Fibroblast of gingiva (primary cell): Measurements from ENCODE around the gene CD37.
A peak's percentile ranks its signal among the peaks of the same experiment; 100 is the strongest.
"Not testable (repeated sequence)": the region's sequence is repeated elsewhere in the genome, so short reads cannot be mapped to it uniquely, and the experiment has no call there.

ENCODE experiments used
- DNase-seq: peaks from one replicate; pipeline ENCODE4 v3.0.0-alpha.2; 2011; ENCODE audit warnings: low read depth

CD37 gene

DNA sequence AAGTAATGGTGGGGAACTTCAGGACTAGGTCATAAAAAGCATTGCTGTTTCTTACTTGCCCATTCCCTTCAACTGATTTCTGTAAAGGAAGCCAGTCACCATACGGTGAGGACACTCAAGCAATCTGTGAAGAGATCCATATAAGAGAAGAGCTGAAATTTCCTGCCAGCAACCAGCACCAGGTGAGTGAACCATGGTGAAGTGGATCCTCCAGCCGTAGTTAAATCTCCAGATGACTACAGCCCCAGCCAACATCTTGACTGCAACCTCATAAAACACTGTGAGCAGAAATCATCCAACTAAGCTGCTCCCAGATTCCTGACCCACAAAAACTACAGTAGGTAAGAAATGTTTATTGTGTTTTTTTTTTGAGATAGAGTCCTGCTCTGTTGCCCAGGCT is 6.5 kb upstream of the CD37 start:
- DNase-seq: no peak

DNA sequence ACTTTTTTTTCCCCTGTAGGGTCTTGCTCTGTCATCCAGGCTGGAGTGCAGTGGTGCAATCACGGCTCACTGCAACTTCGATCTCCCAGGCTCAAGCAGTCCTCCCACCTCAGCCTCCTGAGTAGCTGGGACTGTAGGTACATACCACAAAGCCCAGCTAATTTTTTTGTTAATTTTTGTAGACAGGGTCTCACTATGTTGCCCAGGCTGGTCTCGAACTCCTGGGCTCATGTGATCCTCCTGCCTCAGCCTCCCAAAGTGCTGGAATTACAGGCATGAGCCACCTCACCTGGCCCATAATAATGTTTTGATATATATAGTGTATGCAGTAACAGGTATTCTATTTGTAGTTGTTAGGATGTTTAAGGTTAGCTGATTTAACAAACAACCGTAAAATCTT is 4.0 kb upstream of the CD37 start:
- DNase-seq: not testable (repeated sequence)

DNA sequence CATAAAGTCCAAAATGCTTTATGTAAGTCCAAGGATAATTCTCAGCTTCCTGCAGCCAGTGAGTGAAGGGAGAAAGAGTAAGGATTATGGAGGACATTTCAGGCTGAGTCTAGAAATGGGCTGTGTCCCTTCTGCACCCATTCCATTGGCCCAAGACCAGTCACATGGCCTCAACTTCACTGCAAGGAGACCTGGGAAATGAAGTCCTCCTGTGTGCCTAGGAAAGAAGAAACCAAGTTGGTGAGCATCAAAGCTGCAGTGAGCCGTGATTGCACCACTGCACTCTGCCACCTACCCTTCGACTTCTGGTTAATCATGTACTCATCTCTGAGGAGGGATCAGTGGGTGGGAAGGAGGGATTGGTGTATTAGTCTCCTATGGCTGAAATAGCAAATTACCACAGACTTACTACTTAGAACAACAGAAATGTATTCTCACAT is 3.6 kb upstream of the CD37 start:
- peak; percentile 31 for DNase-seq

DNA sequence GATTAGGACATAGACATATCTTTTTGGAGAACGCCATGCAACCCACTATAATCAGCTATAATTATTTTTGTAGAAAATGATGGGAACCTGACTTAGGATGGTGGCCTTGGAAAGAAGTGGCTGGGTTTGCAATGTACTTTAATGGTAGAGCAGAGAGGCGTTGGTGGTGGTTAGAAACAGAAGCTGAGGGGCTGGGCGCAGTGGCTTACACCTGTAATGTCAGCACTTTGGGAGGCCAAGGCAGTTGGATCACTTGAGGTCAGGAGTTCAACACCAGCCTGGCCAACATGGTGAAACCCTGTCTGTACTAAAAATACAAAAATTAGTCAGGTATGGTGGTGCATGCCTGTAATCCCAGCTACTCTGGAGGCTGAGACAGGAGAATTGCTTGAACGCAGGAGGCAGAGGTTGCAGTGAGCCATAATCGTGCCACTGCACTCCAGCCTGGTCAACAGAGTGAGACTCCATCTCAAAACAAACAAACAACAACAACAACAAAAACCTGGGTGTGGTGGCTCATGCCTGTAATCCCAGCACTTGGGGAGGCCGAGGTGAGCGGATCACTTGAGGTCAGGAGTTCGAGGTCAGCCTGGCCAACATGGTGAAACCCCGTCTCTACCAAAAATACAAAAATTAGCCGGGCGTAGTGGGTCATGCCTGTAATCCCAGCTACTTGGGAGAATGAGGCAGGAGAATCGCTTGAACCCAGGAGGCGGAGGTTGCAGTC is 2.4 kb upstream of the CD37 start:
- not testable (repeated sequence) for DNase-seq

DNA sequence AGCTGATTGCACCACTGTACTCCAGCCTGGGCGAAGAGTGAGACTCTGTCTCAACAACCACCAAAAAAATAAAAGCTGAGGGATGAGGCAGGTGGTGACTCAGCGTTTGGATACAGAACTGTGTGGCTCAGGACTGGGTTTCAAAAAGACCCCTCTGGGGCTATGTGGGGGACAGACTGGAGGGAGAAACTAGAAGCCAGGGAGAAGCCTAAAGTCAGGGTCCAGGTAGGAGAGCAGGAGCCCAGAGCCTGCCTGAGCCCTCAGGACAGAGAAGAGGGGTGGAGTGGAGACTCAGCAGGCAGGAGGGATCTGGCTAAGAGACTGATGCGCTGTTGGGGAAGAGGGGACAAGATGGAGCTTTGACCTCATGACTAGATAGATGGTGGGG is 1.8 kb upstream of the CD37 start:
- DNase-seq: no peak

DNA sequence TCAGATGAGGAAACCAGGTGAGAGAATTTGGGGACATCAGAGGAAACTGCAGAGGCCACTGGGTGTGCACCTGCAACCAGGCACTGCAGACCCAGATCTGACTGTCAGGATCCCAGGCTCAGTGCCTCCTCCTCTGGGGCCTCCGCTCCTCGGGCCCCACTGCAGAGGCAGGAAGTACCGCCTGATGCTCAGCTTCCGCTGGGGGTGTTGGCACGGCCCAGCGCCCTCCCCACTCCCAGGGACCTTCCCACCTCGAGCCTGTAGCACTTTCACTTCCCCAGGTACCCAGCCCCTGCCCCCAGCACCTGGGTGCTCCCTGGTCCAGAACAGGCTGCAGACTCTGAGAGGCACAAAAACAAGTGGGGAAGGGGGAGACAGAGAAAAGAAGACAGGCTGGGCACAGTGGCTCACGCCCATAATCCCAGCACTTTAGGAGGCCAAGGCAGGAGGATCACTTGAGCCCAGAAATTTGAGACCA is 1.4 kb upstream of the CD37 start:
- DNase-seq: no peak

DNA sequence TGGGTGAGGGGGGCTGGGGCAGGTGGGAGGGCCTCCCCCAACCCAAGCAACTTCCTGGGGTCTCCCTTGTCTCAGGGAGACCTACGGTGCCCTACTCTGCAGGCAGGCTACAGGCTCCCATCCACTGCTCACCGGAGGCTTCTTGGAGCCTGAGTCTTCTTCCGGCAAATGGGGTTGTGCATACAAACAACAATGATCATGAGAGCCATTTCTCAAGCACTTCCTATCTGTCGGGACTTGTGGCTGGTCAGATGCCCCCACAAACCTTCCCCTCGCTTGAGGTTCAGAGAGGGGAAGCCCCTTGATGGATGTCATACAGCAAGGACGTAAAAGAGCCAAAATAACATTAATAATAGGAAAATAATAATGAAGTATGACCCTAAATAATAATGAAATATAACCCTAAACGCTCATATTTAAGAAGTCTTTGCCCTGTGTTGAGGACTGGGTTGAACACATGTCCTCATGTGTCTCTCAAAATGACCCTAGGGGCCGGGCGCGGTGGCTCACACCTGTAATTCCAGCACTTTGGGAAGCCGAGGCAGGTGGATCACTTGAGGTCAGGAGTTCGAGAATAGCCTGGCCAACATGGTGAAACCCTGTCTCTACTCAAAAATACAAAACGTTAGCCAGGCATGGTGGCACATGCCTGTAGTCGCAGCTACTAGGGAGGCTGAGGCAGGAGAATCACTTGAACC is 727 bp downstream of the CD37 start:
- DNase-seq: no peak

DNA sequence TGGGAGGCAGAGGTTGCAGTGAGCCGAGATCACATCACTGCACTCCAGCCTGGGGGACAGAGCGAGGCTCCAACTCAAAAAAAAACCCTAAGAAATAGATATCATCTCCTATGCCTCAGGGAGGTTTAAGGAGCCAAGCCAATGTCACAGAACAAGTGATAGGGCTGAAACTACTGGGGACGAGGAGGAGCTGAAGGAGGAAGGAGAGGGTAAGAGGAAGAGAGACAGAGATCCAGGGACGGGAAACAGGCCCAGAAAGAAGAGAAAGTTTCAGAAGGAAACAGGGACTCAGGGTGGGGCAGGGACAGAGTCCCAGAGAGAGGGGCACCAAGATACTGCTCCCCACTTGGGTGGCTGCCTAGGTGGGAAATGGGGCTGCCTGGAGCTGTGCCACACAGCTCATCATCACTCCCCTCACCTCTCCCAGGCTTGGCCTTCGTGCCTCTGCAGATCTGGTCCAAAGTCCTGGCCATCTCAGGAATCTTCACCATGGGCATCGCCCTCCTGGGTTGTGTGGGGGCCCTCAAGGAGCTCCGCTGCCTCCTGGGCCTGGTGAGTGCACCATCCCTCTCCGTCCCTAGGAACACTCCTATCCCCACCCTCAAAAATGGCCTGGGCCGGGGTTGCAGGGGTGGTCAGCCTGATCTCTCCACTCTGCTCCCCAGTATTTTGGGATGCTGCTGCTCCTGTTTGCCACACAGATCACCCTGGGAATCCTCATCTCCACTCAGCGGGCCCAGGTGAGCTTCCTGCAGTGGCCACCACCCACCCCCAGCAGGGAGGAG is 1.5 kb downstream of the CD37 start:
- no peak for DNase-seq

DNA sequence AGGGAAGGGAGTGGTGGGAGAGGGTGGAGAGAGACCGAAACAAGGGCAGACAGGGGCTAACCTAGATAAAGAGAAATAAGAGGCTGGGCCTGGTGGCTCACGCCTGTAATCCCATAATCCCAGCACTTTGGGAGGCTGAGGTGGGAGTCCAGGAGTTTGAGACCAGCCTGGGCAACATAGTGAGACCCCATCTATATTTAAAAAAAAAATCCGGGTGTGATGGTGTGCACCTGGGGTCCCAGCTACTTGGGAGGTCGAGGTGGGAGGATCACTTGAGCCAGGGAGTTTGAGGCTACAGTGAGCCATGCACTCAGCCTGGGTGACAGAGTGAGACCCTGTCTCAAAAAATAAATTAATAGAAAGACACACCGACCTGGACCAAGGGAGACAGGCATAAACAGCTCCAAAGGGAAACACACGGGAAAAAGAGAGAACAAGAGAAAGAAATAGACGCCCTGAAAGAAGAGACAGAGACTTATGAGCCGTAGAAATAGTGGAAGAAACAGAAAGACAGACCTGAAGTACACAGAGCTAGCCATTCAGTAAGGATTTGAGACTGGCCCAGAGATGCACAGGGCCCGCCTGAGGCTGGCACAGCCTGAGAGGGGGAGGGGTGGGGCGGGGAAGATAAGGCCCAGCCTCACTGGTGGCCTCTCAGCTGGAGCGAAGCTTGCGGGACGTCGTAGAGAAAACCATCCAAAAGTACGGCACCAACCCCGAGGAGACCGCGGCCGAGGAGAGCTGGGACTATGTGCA is 2.2 kb downstream of the CD37 start:
- no peak for DNase-seq

DNA sequence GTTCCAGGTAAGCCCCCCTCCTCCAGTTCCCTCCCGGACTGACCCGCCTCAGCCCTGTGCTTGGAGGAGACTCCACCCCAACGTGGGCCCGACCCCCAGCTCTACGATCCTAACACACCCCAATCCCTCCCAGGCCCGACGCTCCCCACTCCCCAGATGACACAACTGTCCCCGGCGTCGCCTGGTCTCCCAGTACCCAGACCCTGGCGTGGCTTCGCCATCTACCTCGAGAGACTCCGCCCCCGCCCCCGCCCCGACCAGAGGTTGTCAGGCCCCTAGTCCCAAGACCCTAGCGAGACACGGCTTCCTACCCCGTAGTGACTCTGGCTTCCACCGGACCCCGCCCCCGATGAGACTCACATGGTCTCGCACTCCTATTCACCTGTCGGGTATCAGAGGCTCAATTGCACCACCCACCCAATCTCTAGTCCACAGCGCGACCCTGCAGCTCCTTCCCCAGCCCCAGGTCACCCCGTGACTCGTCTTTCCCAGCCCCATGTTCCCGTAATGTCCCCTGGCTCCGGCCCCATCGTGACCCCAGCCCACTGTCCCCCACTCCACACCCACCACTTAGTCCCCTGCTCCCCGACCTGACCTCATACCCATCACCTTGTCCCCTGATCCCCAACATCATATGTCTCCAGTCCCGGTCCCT is 2.9 kb downstream of the CD37 start:
- no peak for DNase-seq

DNA sequence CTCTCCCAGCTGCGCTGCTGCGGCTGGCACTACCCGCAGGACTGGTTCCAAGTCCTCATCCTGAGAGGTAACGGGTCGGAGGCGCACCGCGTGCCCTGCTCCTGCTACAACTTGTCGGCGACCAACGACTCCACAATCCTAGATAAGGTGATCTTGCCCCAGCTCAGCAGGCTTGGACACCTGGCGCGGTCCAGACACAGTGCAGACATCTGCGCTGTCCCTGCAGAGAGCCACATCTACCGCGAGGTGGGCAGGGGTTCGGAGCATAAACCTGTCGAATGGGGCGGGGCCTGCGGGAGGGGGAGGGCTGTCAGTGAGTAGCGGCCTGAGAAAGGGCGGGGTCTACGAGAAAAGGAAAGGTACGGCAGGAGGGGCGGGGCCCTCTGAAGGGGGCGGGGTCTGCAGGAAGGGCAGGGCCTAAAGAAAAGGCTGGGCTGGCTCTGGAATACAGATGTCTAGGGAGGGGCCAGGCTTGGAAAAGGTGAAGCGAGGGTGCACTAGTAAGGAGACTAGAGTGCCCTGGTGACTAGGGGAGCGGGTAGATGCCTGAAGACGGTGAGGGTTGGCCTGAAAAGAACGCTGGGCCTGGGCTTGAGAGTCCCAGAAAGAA is 3.6 kb downstream of the CD37 start:
- DNase-seq: no peak

DNA sequence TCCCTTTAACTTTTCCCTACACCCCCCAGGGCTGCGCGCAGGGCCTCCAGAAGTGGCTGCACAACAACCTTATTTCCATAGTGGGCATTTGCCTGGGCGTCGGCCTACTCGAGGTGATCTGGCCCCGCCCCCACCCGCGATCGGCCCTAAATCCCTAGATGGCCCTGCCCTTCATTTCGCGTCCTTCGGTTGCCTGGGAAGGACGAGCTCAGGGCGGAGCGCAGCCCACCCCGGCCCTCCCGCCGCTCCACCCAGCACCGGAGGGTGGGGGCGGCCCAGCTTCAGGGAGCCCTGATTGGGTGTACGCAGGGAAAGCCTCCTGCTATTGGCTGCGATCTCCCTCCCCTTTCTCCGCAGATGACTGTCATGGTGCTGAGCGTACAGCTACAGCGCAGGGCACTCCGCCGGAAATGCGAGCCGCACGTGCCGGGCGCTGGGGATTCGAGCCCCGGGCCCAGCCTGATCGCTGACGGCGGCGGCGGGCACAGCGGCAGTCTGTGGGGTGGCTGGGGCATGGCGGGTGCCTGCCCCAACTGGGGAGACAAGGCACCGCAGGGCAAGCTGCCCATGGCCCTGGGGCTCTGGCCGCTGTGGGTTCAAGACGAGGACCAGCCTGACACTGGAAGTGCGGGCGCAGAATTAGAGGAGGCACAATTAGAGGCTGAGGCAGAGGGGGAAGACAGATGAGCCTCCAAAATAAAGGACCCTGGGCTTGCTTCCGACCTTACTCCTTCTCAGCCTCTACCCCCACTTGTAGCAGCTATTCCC is 4.3 kb downstream of the CD37 start:
- peak; percentile 87 for DNase-seq

DNA sequence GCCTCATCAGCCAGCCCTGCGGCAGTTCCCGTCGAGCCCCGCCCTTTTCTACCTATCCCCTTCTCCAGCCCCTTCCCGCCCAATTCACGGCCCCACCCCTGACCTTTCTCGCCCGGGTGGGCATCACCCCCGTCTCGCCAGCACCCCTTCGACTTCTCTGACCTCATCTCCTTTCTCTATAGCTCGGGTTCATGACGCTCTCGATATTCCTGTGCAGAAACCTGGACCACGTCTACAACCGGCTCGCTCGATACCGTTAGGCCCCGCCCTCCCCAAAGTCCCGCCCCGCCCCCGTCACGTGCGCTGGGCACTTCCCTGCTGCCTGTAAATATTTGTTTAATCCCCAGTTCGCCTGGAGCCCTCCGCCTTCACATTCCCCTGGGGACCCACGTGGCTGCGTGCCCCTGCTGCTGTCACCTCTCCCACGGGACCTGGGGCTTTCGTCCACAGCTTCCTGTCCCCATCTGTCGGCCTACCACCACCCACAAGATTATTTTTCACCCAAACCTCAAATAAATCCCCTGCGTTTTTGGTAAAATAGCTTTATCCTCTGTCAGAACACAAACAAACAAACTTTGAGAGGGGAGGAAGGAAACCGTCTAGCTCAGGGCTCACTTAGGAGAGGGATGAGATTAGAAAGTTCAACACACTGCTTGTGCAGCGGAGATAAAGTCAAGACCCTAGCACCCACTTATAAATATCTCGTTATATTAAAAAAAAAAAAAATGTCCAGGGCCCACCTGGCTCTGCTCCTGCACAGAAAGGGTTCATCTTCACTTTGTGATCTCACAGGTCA is 5.1 kb downstream of the CD37 start:
- peak; percentile 13 for DNase-seq

DNA sequence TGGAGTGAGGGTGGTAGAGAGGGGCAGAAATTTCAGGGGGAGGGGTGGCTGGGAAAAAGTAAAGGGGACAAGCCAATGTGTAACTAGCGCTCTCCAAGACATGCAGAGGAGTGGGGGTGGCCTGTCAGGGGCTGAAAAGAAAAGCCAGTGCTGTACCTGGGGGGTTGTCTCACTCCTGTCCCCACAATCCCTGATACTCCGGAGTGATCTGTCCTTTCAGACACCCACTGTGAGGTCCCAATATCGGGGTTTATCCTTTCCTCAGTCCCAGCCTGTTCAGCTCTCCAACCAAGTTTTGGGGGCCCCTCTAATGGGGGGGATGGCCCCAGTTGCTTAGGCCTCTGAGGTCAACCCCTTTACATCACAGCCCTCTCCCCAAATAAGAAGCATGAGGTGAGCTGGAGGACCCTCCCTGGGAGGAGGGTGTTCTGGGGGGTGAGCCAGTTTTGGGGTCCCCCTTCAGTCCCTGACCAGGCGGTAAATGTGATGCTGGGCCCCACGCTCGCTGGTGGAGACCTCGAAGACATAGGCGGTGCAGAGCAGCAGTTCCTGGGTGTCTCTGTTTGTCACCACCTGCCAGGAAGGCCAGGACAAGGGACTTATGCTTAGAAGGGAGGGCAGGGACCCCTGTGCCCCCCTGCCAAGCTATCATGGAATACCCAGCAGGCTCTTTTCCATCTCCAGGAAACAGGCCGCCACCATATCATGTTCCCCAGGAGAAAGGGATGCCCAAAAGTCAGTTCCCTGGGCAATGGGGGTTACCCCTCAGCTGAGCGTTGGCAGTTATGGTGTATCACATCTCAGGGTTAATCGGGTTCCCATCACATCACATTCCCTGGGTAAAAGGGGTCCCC is 5.9 kb downstream of the CD37 start:
- no peak for DNase-seq

DNA sequence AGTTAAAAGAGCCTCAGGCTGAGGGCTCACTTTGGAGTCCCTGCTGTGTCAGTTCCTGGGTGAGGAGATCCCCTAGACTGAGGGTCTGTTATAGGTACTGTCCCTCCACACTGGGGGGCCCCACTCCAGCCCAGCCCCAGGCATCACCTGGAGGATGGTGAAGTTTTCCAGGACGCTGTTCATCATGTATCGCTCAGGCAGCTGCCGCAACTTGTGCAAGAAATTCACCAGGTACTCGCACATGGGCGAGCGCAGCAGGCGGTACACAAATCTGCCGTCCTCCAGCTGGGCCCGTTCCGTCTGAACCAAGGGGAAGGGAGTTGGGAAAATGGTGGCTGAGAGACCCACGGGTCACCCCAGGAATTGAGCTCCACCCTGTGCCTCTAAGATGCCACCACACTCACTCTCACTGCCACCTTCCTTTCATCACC is 7.1 kb downstream of the CD37 start:
- DNase-seq: no peak

DNA sequence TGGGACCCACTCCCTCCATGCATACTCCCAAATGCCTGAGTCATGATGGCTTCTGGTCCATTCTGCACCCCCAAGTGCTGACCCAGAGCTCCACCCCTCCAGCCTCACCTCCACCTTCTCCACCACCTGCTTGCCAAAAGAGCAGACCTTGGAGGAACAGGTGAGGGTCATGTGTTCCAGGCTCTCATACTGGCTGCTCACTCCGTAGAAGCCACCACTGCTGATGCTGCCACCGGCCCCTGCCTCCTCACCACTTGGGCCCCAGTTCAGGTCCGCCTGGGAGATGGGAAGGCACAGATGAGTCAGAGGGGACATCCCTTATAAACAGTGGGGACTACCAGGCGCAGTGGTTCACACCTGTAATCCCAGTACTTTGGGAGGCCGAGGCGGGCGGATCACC is 7.9 kb downstream of the CD37 start:
- DNase-seq: no peak

DNA sequence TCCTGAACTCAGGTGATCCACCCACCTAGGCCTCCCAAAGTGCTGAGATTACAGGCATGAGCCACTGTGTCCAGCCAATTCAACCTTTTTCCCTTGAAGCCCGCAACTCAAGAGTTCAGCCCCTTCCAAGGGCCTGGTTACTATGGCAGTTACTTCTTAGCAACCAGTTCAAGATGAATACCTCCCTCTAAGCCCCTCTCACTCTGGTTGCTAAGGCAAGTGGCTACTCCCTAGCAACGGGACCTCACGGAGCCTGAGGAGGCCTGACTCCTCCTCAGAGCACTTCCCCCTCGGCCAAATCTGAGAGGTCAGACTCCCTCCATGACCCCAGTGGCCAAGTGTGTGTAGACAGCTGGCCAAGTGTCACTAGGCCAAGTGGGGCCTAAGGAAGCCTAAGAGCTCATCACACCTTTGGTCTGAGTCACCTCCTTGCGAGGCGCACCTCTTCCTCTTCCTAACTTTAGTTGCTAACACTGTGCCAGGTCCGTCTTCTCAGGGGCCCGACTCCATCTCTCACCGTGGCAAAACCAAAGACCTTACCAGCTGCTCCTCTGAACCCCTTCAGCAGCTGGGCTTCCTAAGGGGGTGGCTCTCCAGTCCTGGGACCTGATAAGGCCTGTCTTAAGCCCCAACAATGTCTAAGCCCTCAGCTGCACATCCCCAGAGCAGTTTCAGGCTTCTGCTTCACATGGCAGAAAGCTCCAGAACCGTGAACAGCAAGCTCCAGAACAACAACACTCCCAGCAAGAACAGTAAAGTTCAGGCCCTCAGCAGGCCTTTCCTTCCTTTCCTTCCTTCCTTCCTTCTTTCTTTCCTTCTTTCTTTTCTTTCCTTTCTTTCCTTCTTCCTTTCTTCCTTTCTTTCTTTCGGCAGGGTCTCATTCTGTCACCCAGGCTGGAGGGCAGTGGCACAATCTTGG is 9.6 kb downstream of the CD37 start:
- no peak for DNase-seq
